ENCODE results near the gene USH2A.
A peak's percentile ranks its signal among the peaks of the same experiment; 100 is the strongest.

The USH2A gene

DNA sequence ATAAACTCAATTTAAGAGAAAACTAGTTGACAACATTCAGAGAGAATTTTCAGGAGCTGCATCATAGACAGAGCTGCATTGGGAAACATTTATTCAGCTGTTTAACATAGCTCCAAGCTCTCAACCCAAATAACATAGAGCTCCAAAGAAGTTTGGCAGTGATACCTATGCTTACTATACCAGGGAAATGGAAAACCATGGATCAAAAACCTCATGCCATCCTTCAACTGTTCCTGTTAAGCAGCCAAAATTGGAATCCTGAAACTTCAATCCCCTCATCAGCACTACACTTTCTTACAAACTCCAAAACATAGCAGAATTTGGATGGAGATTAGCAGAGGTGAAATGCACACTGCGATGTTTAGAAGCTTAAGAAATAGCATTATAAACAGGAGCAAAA, 164.4 kb downstream of the USH2A start:
- DNase-seq: no peak

DNA sequence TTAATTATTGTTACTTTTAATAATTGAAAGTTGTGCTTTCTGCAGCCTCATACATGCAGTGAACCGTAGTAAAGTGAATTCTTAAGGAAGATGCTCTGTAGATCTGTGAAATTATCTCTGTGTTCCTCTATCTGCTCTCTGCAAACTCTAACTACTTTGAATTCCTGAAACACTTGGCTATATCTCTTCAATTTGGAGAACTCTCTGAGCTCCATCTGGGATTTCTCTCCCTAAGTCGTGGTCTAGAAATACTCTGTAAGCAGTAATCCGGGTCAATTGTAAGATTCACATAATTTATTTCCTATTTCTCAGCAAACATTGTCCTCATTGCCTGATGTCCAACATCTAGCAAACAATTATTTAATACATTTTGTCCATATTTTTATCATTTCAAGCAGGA, 164.9 kb downstream of the USH2A start:
- no peak for DNase-seq

DNA sequence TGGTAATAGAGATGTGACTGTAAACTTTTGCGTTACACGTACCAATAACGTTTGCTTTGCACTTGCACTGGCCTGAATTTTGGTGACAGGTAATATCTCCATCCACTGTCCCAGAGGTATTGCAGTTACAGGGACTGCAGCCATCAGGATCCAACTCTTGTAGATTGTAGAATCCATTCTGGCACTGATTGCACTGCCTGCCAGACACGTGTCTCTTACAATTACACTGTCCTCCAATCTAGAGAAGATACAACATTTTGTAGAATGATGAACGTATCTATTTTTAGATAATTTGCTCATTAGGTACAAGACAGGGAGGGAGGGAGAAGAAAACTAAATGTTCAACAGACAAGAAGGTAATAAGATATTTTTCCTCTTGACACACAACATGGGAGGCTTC, 172.4 kb downstream of the USH2A start:
- DNase-seq: no peak

DNA sequence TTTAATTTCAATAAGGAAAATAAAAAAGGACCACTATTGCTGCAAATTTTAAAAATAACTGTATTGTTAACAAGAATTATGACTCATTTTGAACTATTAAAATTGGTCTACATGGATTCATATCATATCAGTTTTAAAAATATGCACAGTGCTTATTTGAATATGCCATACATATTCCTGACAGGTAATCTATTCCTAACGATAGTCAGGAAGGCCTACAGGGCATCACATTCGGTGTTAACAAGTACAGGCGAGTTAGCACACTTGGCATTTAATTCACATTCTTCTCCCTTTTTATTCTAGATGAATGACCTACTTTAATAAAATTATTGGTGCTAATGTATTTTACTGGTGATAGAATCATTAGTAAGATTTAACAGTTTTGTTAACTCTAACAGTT, 174.6 kb downstream of the USH2A start:
- DNase-seq: no peak

DNA sequence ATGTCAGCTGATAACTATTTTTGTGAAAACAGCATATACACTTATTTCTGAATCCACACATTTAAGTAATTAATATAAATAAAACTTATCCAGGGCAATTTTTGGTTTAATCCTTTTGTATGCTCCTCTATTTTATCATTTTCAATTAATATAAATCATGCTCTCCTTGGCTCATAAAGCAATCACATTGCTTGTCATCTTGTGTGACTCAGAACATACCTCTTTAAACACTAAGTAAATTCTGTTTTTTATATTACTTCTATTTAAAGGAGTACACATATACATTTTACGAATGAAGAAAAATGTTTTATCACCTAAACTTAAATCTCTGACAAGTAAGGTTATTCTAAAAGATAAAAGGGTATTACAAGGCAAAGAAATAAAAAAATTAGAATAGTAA, 175.3 kb downstream of the USH2A start:
- no peak for DNase-seq

DNA sequence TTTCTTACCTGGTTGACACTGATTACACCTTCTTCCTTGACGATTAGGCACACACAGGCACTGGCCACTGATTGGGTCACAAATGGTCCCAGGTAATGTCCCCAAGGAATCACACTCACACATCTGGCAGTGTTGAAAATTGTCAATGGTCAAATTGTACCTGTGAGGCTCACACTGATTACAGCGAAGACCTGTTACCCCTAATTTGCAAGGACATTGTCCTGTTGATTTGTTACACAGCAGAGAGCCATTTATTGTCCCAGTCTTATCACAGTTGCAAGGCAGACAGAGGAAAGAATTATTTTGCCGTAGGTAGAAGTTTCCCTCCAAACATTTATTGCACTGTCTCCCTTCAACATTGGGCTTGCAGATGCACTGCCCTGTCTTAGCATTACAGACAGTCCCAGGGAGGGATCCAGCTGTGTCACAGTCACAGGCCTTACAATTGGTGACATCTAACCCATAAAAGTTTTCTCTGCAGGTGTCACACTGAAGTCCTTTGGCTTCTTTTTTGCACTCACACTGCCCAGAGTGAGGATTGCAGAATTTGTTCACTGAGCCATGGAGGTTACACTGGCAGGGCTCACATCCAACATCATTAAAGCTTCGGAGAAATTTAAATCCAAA, 176.6 kb downstream of the USH2A start:
- no peak for DNase-seq

DNA sequence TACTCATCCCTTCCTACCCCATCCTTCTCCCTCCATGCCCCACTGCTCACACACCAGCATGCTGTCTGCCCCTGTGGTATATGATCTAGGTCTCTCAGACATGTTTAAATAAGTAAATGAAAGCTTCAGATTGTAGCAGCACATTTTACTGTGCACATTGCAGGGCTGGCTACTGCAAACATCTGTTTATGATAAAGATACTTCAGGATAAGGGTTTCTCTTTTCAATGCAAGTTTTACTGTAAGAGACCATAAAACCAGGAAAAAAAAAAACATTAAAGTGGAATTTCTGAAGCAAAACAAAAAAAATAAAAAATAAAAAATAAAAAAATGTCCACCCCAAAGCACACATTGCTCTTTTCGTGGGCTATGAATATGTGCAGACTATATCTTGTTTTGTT, 184.4 kb downstream of the USH2A start:
- no peak for DNase-seq

DNA sequence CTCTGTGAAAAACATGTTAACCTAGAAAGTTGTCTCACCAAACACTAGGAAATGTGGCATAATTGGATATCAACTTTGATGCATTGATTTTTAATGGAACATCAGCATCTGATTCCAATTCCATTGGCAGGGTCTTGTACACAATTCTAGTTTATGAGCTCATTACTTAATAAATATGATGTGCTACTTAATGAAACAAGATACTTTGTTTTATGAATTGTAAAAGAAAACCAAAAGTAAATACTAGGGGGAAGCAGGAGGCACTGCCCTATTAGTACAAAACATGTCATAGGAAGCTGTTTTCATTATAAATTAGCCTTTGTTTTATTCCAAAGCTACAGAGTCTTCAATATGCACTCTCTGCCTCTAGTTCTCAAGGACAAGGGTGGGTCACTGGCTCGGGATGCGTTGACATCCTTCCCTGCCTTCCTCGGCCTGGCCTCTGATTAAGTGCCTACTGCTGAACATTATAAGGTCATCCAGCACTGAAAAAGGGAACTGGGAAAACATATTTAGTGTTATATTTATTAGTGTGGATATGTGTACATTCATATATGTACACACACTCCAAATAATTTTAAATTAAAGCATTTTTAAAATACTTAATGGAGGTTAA, 185.2 kb downstream of the USH2A start:
- DNase-seq: no peak

DNA sequence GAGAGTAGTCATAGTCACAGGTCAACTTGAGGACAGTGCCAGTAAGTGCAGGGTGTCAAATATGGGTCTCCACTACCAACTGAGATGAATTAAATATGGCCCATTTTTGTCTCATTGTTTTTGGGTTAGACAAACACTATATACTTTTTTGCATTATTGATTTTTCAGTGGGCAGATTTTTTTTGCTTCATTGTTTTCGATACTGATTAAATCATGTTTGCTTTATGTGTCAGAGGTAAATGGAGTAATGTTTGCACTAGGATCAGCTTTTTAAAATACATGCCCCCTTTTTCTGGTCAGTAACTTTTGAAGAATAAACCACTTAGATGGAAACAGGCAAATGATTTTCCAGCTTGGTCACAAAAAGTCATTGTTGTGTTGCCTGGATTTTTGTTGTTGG, 199.0 kb downstream of the USH2A start:
- DNase-seq: no peak

DNA sequence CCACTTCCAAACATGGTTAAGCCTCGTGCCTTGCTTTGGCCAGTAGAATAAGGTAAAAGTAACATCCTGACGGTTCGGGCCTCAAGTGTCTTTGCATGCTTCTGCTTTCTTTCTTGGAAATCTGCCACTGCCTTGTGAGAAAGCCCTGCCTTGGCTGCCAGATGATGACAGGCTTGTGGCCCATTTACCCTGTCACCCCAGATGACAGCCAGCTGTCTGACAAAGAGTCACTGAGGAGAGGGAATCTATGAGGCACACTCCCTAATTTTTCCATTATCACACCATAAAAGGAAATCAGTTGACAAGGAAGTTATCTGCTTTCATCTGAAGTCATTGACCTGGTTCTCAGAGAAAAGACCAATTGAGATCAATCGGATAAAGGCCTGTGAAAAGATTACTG, 199.8 kb downstream of the USH2A start:
- DNase-seq: no peak

DNA sequence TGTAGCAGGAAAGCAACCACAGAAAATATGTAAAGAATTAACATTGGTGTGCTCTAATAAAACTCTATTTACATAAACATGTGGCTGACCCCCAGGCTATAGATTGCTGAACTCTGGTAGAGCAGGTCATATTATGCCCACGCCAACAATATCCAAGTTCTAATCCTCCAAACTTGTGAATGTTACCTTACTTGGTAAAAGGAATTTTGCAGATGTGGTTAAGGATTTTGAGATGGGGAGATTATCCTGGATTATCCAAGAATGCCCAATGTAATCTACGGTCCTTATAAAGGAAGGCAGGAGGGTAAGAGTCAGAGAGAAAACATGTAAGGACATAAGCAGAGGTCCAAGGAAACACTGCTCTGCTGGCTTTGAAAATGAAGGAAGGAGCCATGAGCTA, 201.0 kb downstream of the USH2A start:
- no peak for DNase-seq

DNA sequence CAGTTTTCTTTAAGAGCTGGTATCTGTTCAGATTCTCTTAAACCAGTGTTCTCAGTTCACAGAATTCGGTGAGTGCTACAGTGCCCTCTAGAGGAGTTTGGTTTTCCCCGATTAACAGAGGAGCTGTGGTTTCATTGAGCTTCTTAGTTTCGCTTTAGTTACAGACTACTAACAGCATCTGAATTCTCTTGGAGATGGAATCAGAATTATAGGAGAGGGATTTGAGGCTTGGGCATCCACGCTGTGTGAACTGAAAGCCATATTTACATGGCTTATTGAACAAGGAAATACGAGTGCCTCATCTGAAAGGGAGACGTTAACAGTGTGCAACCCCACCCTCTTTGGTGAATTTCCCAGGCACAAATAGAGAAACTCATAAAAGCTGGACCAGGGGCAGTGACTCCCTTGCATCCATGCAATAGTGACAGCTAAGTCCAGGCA, 202.0 kb downstream of the USH2A start:
- peak; percentile 5 for DNase-seq

DNA sequence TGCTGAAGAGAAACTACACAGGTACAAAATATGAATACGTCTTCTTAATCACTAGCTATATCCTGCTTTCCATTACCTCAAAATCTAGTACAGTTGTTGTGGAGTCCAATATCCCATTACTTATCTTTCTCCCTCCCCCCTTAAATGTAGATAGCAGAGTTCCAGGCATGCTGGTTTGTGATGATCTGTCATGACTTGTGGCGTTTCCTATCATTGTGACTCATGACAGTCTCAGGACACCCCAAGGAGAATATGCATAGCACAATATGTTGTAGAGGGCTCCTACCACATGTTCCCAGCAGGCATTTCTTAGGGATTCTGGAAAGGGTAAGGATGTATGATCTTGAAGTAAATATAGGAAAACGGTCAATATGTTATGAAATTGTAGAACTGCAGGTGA, 206.9 kb downstream of the USH2A start:
- no peak for DNase-seq

DNA sequence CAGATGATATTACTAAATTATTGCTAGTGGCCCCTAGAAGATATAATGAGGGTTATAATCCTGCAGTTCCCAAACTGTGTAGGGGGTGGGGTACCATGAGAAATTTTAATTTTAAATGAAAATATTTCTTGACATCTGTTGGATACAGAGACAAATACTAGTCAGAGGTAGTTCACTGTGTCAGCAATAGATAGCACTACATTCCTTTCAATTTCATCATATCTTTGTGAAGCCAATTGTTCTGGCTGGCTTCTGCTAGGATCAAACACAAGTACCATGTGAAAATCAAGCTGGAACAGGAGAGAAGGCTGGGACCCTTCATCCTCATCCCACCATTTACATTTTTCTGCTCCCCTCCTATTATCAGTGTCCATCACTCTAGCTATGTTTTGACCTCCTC, 208.1 kb downstream of the USH2A start:
- no peak for DNase-seq

DNA sequence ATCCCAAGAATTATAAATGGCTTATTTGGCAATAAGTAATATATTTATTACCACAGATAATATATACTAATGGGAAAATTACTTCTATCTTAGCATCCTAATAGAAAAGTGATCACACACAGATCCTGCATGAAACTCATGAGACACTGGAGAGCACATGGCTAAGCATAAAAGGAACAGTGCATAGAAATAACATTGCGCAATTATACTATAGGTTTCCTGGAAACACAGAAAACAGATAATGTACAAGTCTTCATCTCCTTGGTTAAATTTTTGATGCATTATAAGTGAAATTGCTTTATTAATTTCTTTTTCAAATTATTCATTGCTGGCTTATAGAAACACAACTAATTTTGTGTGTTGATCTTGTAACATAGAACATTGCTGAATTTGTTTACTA, 210.4 kb downstream of the USH2A start:
- no peak for DNase-seq

DNA sequence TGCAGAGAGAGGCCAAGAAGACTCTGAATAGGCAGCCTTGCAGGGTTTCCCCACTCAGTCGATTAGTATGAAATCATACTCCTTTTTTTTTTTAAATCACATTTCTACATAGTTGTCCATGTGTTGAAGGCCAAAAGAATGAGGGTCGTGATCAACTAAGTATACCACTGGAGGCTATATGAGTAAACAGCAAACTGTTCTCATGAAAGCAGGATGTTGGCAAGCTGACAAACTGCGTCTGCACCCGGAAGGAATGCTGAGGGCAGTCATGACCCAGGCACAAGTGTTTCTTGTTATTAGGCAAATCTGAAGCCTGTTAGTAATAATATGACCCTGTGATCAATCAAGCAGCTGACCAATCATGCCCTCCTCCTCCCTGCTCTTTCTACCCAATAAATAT, 213.2 kb downstream of the USH2A start:
- no peak for DNase-seq

DNA sequence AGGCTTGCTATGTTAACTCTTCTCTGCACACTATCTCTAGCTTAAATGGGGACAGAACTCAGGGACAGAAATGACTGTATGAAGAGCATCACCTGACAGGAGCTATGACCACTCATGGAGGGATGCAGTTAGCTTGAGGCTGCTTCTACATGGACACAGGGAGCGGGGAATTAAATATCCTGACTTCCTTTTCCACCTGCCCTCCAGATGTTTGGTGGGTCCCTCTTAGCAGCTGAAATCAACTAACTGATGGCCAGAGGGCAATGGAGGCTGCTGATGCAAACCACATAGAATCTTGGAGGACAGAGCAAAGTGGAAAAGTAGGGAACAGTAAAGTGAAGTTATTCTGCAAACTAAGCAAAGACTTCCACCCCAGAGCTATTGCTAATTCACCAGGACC, 214.1 kb downstream of the USH2A start:
- no peak for DNase-seq

DNA sequence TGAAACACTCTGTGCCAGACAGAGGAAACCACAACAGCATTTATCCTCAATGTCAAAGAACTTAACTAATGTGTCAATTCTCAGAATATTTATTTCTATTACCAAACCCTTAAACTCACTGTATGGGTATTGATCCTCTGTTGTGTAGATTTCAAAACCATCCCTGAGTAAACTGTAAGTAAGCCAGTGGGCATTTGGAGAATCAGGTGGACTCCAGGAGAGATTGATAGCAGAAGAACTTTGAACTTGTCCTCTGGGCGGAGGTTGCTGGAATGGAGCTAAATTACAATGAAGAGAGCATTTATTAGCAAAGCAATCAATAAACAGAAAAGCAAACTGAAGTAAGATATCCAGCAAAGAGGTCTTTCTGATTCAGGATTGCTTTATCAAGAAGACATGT, 216.1 kb downstream of the USH2A start:
- DNase-seq: no peak

DNA sequence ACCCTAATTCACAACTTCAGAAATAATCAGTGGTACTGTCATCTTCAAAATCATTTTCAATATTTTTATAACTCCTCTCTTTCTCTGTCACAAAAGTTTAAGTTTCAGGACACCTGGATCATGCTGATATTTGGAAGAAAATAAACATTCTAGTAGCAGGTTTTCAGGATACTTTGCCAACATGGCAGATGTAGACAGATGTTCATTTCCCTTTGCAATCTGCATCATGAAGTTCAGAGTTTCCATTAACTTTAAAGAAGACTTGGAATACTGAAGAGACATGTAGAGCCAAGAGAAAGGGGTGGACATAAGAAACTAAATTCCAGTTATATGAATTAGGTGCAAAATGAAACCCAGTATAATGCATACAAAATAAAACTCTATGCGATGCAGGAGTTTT, 218.1 kb downstream of the USH2A start:
- no peak for DNase-seq

DNA sequence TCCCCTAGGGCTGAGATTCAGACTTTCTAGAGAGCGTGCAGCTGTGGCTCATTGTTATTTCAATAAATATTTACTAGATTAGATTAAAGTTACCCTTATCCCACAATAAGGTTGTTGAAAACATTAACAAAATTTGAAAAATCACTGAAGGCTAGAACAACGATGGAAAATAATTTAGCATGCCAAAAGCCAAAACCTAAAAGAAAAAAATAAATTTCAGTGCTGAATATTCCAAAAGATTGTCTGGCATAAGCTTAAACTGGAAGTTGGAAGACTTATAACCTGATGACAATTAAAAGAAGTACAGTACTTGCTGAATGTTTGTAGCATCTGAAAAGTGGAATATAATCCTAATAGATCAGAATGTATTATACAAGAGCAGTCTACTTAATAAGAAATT, 221.3 kb downstream of the USH2A start:
- no peak for DNase-seq

DNA sequence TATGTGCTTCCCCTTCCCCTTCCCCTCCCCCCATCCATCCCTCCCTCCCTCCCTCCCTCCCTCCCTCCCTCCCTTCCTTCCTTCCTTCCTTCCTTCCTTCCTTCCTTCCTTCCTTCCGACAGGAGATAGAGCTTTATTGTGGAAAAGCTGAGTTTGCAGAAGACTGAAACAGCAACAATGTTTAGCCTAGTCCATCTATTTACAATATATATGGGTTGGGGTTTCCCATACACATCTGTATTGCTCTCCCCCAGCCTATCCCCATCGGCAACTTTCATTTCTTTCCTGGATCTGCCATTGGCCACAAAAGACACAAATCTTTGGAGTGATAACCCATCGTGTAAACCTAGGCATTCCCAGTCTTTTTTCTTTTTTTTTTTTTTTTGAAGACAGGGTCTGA, 222.3 kb downstream of the USH2A start:
- no peak for DNase-seq

DNA sequence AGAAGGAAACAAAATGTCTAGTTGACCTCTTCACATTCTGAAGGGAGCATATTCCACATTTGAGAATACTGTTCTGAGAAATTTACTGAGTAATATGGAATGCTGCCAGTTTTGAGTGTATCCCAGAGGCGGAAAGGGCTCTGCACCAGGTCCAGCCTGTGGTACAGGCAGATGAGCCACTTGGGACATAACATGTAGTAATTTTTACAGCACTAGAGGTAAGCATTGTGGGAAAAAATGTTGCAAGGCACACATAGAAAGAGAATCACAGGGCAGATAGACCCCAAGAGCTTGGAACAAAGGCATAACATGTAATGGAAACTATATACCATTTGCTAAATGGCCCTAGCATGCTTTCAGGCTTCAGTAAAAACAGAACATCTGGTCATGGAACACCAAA, 228.5 kb downstream of the USH2A start:
- DNase-seq: no peak

DNA sequence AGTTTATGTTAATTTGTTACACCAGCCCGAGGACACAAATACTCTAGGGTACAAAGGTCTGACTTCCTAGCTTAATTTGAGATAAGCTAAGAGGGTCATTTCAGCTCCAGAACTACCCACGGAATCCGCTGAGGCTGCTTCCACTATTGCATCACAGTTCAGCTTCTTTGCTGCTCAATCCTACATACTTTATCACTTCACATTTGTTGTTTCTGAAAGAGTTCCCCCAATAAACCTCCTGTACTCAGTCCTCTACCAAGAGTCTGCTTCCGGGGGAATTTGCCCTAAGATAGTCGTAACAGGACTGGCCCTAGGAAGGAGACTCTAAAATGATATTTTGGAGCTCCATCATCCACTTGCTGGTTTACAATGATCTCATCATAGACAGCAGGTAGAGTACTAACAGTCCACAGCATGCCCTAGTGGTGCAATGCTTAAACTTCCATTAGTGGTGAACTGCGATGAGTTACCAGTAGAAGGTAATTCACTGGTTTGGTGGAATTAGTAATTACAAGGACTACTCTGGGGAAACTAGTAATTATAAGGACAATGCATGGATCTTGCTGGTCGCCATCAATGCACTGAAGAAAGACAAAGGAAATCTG, 229.3 kb downstream of the USH2A start:
- no peak for DNase-seq

DNA sequence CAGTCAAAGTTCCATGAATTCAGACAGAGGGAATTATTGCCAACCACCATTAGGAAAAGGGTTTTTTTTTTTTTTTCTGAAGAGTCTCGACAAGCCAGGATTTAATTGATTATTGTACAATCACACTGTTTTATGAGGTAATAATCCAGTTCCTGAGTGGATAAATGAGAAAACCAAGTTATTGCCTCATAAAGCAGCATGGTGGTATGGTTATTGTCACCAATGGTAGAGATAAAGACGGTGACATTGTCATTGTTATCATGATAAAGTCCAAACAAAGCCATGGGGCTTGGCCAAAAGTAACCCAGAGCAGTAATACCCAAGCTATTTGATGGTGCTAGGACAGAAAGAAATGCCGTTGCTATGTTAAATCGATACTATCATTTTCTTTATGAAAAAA, 232.8 kb downstream of the USH2A start:
- no peak for DNase-seq

DNA sequence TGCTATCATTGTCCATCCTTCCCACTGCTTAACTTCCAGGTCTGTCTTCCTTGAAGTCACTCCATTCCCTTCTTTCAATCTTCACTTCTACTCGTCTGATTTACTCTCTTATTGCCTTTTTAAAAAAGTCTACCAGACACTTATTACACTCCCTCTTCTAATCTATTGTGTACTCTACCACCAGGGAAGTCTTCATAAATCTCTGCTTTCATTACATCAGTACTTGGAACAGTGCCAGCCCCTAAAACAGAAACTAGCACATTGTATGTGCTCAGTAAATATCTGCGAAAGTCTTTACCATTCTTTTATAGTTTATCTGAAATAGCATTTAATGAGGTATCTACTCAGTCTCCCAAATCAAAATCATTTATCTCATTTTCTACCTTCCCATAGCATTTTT, 236.4 kb downstream of the USH2A start:
- no peak for DNase-seq

Measured in activated CD4-positive, alpha-beta T cell treated with anti-CD3 and anti-CD28 coated beads for 48 hours (primary cell).